ENCODE data around the gene CD74. TPM values are rescaled to one million over a fixed set of nuclear protein-coding genes. Genes with fewer than 3 reads are reported as not detected.

Gene CD74
- total RNA-seq, 1 donor from 2014 or later = not detected

DNA sequence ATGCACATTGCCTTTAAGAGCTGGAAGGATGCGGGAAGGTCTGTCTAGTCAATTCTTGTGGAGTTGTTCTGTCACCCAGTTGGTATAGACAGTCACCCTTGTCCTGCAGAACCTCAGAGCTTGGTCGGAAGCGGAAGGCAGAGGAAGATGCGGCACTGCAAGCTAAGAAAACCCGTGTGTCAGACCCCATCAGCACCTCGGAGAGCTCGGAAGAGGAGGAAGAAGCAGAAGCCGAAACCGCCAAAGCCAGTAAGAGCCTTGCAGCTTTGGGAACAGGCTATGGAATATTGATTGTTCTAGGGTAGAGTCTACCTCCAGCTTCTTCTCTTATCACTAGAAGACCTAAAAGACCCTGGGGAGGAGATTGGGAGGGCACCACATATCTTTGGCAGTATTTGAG is 48.7 kb downstream of the CD74 start:
- H3K36me3 Mint-ChIP-seq (ENCODE audit: unreplicated experiment) = peaks cover 32% of the 10 kb centered on the region
- TF ChIP-seq CTCF (IDR thresholded peaks at IDR 0.05) = no peak
- H3K4me3 Mint-ChIP-seq (ENCODE audit: unreplicated experiment) = no peak overlapping the region
- peaks cover 2% of the 10 kb centered on the region for H3K4me1 Mint-ChIP-seq (ENCODE audit: unreplicated experiment)
- no peak for DNase-seq (ENCODE audit: extremely low spot score, unreplicated experiment)
- H3K27ac Mint-ChIP-seq (ENCODE audit: unreplicated experiment) = no peak overlapping the region
- H3K27me3 Mint-ChIP-seq (ENCODE audit: unreplicated experiment) = no peaks in the 10 kb centered on the region
- H3K9me3 Mint-ChIP-seq (ENCODE audit: unreplicated experiment) = no peaks in the 10 kb centered on the region

GRCh38 chr5:150363185-150363584 is 49.5 kb downstream of the CD74 start:
- Mint-ChIP-seq H3K9me3 (ENCODE audit: unreplicated experiment) (no peaks in the 10 kb centered on the region), H3K4me1 (ENCODE audit: unreplicated experiment) (peaks cover 10% of the 10 kb centered on the region), H3K36me3 (ENCODE audit: unreplicated experiment) (peaks cover 31% of the 10 kb centered on the region), H3K4me3 (ENCODE audit: unreplicated experiment) (no peak overlapping the region), H3K27me3 (ENCODE audit: unreplicated experiment) (no peaks in the 10 kb centered on the region), H3K27ac (ENCODE audit: unreplicated experiment) (no peak overlapping the region)
- no peak for DNase-seq (ENCODE audit: extremely low spot score, unreplicated experiment)
- no peak for TF ChIP-seq CTCF (IDR thresholded peaks at IDR 0.05)

DNA sequence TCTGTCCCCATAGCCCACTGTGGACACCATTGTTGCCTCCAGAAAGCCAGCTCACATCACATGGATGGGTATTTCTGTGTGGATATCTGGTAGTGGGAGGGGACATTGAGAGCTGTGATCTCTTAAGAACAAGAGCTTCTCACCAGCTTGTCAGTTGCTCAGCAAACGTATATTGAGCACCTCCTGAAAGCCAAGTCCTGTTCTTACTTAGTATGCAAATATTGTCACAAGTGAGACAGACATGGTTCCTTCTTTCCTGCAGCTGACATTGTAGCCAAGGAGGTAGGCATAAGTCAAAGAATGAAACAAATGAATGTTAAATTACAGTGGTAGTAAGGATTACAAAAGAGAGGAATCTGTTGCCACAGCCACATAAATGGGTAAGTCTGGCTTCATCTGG is 51.4 kb downstream of the CD74 start:
- Mint-ChIP-seq H3K27ac (ENCODE audit: unreplicated experiment) (no peak overlapping the region), H3K4me1 (ENCODE audit: unreplicated experiment) (peaks cover 10% of the 10 kb centered on the region), H3K4me3 (ENCODE audit: unreplicated experiment) (no peak overlapping the region), H3K36me3 (ENCODE audit: unreplicated experiment) (peaks cover 27% of the 10 kb centered on the region), H3K27me3 (ENCODE audit: unreplicated experiment) (no peaks in the 10 kb centered on the region), H3K9me3 (ENCODE audit: unreplicated experiment) (no peaks in the 10 kb centered on the region)
- TF ChIP-seq CTCF (IDR thresholded peaks at IDR 0.05) = no peak
- DNase-seq (ENCODE audit: extremely low spot score, unreplicated experiment) = no peak

DNA sequence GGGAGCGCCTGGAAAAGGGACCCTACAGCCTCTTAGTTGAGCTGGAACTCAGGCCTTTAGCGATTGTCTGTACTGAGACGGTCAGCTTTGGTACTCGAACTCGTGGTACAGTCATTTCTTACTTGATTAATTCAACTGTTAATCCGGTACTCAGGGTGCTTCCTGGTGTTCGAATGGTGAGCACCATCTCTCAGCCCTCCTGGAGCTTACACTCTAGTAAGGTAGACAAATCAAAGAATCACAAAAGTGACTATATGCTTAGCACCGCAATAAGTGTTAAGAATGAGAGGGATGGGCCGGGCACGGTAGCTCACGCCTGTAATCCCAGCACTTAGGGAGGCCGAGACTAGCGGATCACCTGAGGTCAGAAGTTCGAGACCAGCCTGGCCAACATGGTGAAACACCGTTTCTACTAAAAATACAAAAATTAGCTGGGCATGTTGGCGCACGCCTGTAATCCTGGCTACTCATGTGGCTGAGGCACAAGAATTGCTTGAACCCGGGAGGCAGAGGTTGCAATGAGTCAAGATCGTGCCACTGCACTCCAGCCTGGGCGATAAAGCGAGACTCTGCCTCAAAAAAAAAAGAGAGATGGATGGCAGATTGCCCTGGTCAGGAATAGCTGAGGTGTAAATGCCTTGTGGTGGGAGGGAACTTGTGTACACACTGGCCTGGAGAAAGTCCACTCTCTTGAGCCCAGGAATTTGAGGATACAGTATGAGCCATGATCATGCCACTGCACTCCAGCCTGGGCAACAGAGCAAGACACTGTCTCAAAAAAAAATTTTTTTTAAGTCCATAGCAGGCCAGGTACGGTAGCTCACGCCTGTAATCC is 54.2 kb downstream of the CD74 start:
- no peaks in the 10 kb centered on the region for H3K9me3 Mint-ChIP-seq (ENCODE audit: unreplicated experiment)
- H3K4me3 Mint-ChIP-seq (ENCODE audit: unreplicated experiment) = peak overlapping the region; percentile 83
- no peaks in the 10 kb centered on the region for H3K27me3 Mint-ChIP-seq (ENCODE audit: unreplicated experiment)
- DNase-seq (ENCODE audit: extremely low spot score, unreplicated experiment) = no peak
- H3K27ac Mint-ChIP-seq (ENCODE audit: unreplicated experiment) = peak overlapping the region; percentile 52
- no peak for TF ChIP-seq CTCF (IDR thresholded peaks at IDR 0.05)
- H3K4me1 Mint-ChIP-seq (ENCODE audit: unreplicated experiment) = peaks cover 10% of the 10 kb centered on the region
- peaks cover 16% of the 10 kb centered on the region for H3K36me3 Mint-ChIP-seq (ENCODE audit: unreplicated experiment)

GRCh38 chr5:150357326-150358260 is 55.1 kb downstream of the CD74 start, which contains the start of gene TCOF1:
Gene TCOF1, plus strand, starts transcription at chr5:150357697. Its CDS starts 50 bp downstream, at chr5:150357747.
- H3K9me3 Mint-ChIP-seq (ENCODE audit: unreplicated experiment) = no peaks in the 10 kb centered on the region
- H3K27ac Mint-ChIP-seq (ENCODE audit: unreplicated experiment) = peak within 1 kb of the TSS; percentile 52
- H3K27me3 Mint-ChIP-seq (ENCODE audit: unreplicated experiment) = no peaks in the 10 kb centered on the region
- H3K4me1 Mint-ChIP-seq (ENCODE audit: unreplicated experiment) = peaks cover 10% of the 10 kb centered on the region
- H3K36me3 Mint-ChIP-seq (ENCODE audit: unreplicated experiment) = peaks cover 9% of the 10 kb centered on the region
- no peak for TF ChIP-seq CTCF (IDR thresholded peaks at IDR 0.05)
- peak; percentile 98 for DNase-seq (ENCODE audit: extremely low spot score, unreplicated experiment)
- H3K4me3 Mint-ChIP-seq (ENCODE audit: unreplicated experiment) = peak within 1 kb of the TSS; percentile 83

Data from osteocyte (in vitro differentiated cells).